GM12878 (cell line): ENCODE data around the gene RHBDD3. TPM values are rescaled to one million over a fixed set of nuclear protein-coding genes. Genes with fewer than 3 reads are reported as not detected.

Experiments used
- ATF7 ChIP-seq: fragments of 450-650 bp; IDR thresholded peaks from 2 replicates; pipeline ENCODE4 v1.6.1; 2016; ENCODE audit warnings: low read depth, mild to moderate bottlenecking
- CEBPZ ChIP-seq: fragments of 150-350 bp; IDR thresholded peaks from 2 replicates; pipeline ENCODE4 v1.6.1; 2016; ENCODE audit warnings: low read depth, low read length
- CHD4 ChIP-seq: fragments of 200-600 bp; sonication (generic); IDR thresholded peaks from 2 replicates; pipeline ENCODE4 v1.6.1; 2016; ENCODE audit warnings: mild to moderate bottlenecking
- CREM ChIP-seq: IDR thresholded peaks from 2 replicates; pipeline ENCODE4 v1.6.1; 2014; ENCODE audit warnings: antibody characterized with exemption, low read depth
- CTCF ChIP-seq, 3 experiments: IDR thresholded peaks in 2 of 3; conservative IDR thresholded peaks in 1 of 3; 2 replicates each; pipeline ENCODE4 v1.5.1; 2011; ENCODE audit warnings: low read depth in 3 of 3, low read length in 3 of 3, mild to moderate bottlenecking in 3 of 3, control low read depth in 2 of 3, moderate library complexity in 2 of 3, inconsistent platforms in 1 of 3, mixed read lengths in 1 of 3; ENCODE audit not compliant: control insufficient read depth in 2 of 3, insufficient read depth in 1 of 3; ENCODE audit errors: extremely low read depth in 1 of 3
- GATAD2B ChIP-seq: fragments of 450-650 bp; conservative IDR thresholded peaks from 2 replicates; pipeline ENCODE4 v1.6.1; 2017; ENCODE audit warnings: low read depth, mild to moderate bottlenecking, moderate library complexity
- MTA2 ChIP-seq: fragments of 450-650 bp; IDR thresholded peaks from 2 replicates; pipeline ENCODE4 v1.6.1; 2016; ENCODE audit warnings: low read depth, mild to moderate bottlenecking, moderate library complexity
- PAX8 ChIP-seq: fragments of 450-650 bp; IDR thresholded peaks from 2 replicates; pipeline ENCODE4 v1.6.1; 2017; ENCODE audit warnings: mild to moderate bottlenecking, moderate library complexity
- SMARCA5 ChIP-seq: fragments of 450-650 bp; IDR thresholded peaks from 2 replicates; pipeline ENCODE4 v1.6.1; 2017; ENCODE audit warnings: mild to moderate bottlenecking
- SUPT20H ChIP-seq: IDR thresholded peaks from 2 replicates; pipeline ENCODE4 v1.6.1; 2011; ENCODE audit warnings: low read depth, mild to moderate bottlenecking, low read length, moderate library complexity, borderline replicate concordance; ENCODE audit not compliant: control insufficient read depth
- ZBTB4 ChIP-seq: fragments of 450-650 bp; formaldehyde crosslinking; IDR thresholded peaks from 2 replicates; pipeline ENCODE4 v1.4.0; 2022; ENCODE audit warnings: mild to moderate bottlenecking, moderate library complexity
- polyA plus RNA-seq, 11 experiments: library from polyadenylated mRNA; depleted of rRNA in 4 of 11; unstranded in 6 of 11; stranded (reverse) in 5 of 11; fragments of >200 nt; fragmentation: Nextera tagmentation in 4 of 11; fragmentation: Illumina TruSeq in 1 of 11; extraction: Ambion mirVana in 4 of 11; extraction: Trizol in 1 of 11; gene quantifications; 1 replicate in 1 of 11; 2 replicates in 10 of 11; pipeline versions ENCODE4 v1.2.1 to v1.2.3, GENCODE V29; 2011 to 2016; ENCODE audit warnings: inconsistent platforms in 2 of 11, missing spikeins in 2 of 11, low read depth in 1 of 11
- total RNA-seq, 4 experiments: library from RNA; depleted of rRNA in 3 of 4; stranded (reverse); fragments of >200 nt in 3 of 4; fragmentation: Illumina TruSeq in 1 of 4; extraction: Trizol in 1 of 4; gene quantifications; 2 replicates each; pipeline versions ENCODE4 v1.2.1 to v1.2.3, GENCODE V29; 2013 to 2021

Gene RHBDD3
- total and polyA plus RNA-seq, 10 of the 15 experiments (the other 5 are each of a cell fraction or from before 2014, with no cell fraction given): 0.27 to 41.2 (median 20.1) TPM

GRCh38 chr22:29284196-29284595 lies 16.4 kb upstream of the RHBDD3 start (continued):
- no peak for TF ChIP-seq CREM
- TF ChIP-seq SUPT20H: no peak
- no peak for TF ChIP-seq CHD4
- no peak for TF ChIP-seq CTCF (IDR thresholded peaks at IDR 0.05 in 2 of 3, conservative IDR thresholded peaks at IDR 0.05 in 1 of 3; ENCODE audit: control insufficient read depth in 2 of 3, extremely low read depth in 1 of 3, insufficient read depth in 1 of 3, low read depth in 3 of 3, low read length in 3 of 3)
- no peak for TF ChIP-seq ATF7
- TF ChIP-seq ZBTB4 (CRISPR knock-in tag): no peak
- TF ChIP-seq PAX8: no peak
- no peak for TF ChIP-seq CEBPZ
- TF ChIP-seq GATAD2B: no peak
- TF ChIP-seq SMARCA5: no peak
- TF ChIP-seq MTA2: peak; percentile 81
- TF ChIP-seq, all 136 proteins: peak for 5
